GM12891 (cell line): Measurements from ENCODE around the gene CDH4.

Experiments used
- PAX5 ChIP-seq: IDR thresholded peaks from 2 replicates; pipeline ENCODE4 v1.6.1; 2011; ENCODE audit warnings: low read length, moderate library complexity, mild to moderate bottlenecking; ENCODE audit not compliant: insufficient read depth, severe bottlenecking
- POLR2A ChIP-seq: IDR thresholded peaks from 2 replicates; pipeline ENCODE4 v1.6.1; 2011; ENCODE audit warnings: low read depth, low read length, control low read depth
- POLR2AphosphoS5 ChIP-seq: IDR thresholded peaks from 2 replicates; pipeline ENCODE4 v1.6.1; 2011; ENCODE audit warnings: low read depth, low read length, control low read depth
- POU2F2 ChIP-seq: IDR thresholded peaks from 2 replicates; pipeline ENCODE4 v1.6.1; 2011; ENCODE audit warnings: low read depth, mild to moderate bottlenecking, control low read depth, low read length, moderate library complexity
- TAF1 ChIP-seq: IDR thresholded peaks from 2 replicates; pipeline ENCODE4 v1.6.1; 2011; ENCODE audit warnings: low read depth, low read length, control low read depth

- no peak for TF ChIP-seq POLR2A
- no peak for TF ChIP-seq POLR2AphosphoS5
- no peak for TF ChIP-seq TAF1
- TF ChIP-seq PAX5 = no peak
- TF ChIP-seq POU2F2 = no peak
These were observed 430.3 kb downstream of the CDH4 start for GRCh38 chr20:61682114-61682995.
